Measurements from ENCODE around the gene LRRC41.
"Not testable (repeated sequence)": the region's sequence is repeated elsewhere in the genome, so short reads cannot be mapped to it uniquely, and the experiment has no call there.

LRRC41 gene

GRCh38 chr1:46303038-46303871, at the start of gene LRRC41, which contains the start of gene UQCRH:
TSS of gene LRRC41 (minus strand) at chr1:46303616. CDS start at chr1:46303322, 294 bp downstream.
TSS of gene UQCRH (plus strand) at chr1:46303698. CDS start at chr1:46303767, 69 bp downstream.
- DNase-seq (ENCODE audit: low spot score) = peak; percentile 98

- DNase-seq (ENCODE audit: low spot score) = no peak
Measured at GRCh38 chr1:46352363-46352762, 48.9 kb upstream of the LRRC41 start.

DNA sequence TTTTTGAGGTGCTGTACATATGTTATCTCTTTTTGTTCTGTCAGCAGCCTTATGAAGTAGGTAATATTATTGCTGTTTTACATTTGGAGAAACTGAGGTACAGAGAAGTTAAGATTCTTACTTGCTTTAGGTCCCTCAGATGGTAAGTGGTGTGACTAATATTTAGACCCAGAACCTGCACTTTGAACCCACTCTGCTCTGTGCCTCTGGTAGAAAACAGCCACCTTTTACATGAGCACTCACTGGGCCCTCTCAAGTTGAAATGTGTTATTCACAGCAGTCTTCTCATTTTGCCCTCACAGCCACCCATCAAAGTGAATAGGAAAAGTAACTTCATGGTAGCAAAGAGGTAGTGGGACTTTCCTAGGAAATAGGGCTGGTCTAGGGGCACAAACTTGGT, 41.9 kb upstream of the LRRC41 start:
- DNase-seq (ENCODE audit: low spot score) = no peak

DNA sequence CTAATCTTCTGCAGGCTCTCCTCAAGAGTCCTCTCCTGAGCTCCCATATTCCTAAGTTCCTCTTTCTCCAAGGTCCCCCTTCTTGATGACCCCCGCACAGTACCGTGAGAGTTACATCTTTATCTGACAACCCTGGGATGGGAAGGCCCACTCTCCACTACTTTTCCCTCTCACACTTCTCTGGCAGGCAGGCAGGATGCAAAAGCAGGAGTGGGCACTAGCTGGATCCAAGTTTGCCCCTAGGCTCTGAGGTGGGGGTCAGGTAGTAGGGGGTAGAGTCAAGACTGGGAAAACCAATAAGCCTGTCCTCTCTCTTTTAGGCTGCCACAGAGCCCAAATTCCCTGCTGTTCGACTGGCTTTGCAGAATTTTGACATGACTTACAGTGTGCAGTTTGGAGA, 41.1 kb upstream of the LRRC41 start:
- DNase-seq (ENCODE audit: low spot score) = no peak

DNA sequence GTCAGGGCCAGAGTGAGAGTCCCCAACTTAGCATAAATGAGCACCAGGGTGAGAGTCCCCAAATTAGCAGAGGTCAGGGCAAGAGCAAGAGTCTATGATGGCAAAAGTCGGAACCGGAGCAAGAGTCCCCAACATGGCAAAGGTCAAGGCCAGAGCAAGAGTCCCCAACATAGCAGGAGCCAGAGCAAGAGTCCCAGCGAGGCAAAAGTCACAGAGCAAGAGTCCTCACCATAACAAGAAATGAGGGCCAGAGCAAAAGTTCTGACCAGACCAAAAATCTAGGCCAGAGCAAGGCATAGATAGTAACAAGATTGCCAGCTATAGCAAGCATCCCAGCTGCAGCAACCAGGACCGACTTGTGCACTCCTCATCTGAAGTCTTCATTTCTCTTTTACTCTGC, 40.3 kb upstream of the LRRC41 start:
- no peak for DNase-seq (ENCODE audit: low spot score)

- DNase-seq (ENCODE audit: low spot score) = no peak
Measured at GRCh38 chr1:46343351-46343695, 39.9 kb upstream of the LRRC41 start.

- no peak for DNase-seq (ENCODE audit: low spot score)
Measured at GRCh38 chr1:46342677-46343350, 39.4 kb upstream of the LRRC41 start.

DNA sequence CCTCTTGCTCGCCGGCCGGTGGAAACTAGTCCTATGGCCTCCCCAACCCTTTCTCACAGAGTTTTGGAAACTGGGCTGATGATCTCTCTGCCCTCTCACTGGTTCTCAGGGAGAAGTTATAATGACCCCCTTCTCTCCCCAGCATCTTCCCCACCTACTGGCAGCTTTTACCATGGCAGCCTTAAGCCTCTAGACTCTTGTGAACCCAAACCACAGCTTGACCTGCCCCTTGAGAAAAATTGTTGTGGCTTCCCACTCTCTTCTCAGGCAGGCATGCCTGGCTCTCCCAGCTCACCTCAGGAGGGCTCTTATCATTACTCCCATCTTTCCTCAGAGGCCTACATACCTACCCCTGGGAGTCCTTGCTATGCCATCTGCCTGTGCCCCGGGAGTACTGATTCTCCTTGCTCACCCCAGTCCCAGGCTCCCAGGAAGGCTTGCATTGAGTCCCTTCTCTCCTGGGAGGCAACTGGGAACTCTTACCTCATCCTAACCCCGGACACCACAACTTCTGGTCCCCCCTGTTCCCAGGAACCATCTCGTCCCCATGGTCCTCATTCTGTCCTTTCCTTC, 38.8 kb upstream of the LRRC41 start:
- DNase-seq (ENCODE audit: low spot score) = no peak

DNA sequence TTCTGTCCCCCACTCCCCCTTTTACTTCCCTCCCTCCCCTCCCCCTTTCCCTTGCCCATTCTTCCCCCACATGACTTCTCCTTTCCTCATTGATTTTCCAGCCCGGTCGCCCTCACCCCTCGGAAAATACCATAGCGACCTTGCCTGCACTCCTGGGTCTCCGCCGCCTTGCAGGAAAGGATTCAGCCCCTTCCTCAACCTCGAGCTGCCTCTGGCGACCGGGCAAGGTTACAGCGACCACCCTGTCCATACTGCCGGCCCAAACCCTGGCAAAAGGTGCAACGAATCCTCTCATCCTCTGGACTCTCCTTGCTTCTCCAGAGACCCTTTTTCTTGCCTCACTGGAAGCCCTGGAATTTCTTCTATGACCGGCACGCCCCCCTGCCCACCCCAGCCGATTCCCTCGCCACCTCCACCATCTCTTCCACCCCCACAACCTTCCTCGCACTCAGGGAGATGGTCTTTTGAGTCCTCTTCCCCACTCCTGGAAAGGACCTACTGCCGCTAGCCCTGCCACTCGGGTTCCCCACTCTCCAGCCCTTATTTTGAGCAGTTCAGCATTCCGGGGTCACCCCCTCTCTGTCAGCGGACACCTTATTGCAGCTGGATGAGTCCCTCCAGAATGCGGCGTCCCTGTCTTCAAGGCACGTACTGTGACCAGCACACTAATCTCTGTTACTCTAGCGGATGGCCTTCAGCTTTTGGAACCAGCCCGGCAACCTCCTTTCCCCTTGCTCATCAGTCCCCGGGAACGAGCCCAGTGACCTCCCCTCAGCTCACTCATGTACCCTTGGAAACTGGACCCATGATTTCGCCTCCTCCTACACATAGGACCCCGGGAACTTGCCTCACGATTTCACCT, 38.0 kb upstream of the LRRC41 start:
- no peak for DNase-seq (ENCODE audit: low spot score)

- peak; percentile 95 for DNase-seq (ENCODE audit: low spot score)
Measured at GRCh38 chr1:46340404-46341221, 37.2 kb upstream of the LRRC41 start, which contains the start of gene NSUN4. TSS of gene NSUN4 (plus strand) at chr1:46340807. CDS start at chr1:46340827, 20 bp downstream.

DNA sequence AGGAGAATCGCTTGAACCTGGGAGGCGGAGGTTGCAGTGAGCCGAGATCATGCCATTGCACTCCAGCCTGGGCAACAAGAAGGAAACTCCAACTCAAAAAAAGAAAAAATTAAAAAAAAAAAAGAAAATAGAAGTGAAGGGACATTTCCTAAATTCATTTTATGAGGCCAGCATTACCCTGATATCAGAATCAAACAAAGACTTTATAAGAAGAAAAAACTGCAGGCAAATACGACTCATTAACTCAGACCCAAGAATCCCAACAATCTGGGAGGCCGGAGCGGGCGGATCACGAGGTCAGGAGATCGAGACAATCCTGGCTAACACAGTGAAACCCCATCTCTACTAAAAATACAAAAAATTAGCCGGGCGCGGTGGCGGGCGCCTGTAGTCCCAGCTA, 34.0 kb upstream of the LRRC41 start:
- DNase-seq (ENCODE audit: low spot score) = not testable (repeated sequence)

GRCh38 chr1:46335081-46335480, 31.7 kb upstream of the LRRC41 start:
- no peak for DNase-seq (ENCODE audit: low spot score)

DNA sequence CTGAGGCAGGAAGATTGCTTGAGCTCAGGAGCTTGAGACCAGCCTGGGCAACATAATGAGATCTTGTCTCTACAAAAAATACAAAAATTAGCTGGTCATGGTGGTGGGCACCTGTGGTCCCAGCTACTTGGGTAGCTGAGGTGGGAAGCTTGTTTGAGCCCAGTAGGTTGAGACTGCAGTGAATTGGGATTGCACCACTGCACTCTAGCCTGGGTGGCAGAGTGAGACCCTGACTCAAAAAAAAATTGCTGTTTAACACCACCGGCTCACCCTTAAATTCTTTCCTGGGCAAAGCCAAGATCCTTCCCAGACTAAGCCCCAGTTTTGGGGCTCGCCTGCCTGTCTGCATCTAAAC, 30.6 kb upstream of the LRRC41 start:
- no peak for DNase-seq (ENCODE audit: low spot score)

DNA sequence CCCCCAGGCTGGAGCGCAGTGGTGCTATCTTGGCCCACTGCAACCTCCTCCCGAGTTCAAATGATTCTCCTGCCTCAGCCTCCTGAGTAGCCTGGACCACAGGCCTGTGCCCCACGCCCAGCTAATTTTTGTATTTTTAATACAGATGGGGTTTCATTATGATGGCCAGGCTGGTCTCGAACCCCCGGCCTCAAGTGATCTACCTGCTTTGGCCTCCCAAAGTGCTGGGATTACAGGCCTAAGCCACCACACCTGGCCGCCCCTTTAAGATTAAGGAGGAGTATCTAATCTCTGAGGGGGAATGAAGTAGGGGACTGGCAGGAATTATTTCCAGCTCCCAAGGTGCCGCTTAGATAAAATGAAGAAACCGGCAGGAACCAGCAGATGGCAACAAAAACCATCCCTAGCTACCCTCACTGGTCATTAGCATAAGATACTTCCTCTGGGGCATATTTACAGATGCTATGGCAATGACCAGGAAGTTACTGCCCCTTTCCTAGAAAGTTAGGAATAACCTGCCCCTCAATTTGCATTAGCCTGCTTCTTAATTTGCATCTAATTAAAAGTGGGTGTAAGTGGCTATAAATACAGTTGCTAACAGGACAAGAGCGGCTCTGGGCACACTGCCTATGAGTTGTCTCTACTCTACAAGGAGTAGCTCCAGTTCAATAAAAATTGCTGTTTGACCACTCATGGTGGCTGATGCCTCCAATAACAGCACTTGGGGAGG, 30.0 kb upstream of the LRRC41 start:
- DNase-seq (ENCODE audit: low spot score) = peak; percentile 36

GRCh38 chr1:46331786-46332540, 28.5 kb upstream of the LRRC41 start:
- DNase-seq (ENCODE audit: low spot score) = not testable (repeated sequence)

- not testable (repeated sequence) for DNase-seq (ENCODE audit: low spot score)
Measured at GRCh38 chr1:46330381-46330780, 27.0 kb upstream of the LRRC41 start.

GRCh38 chr1:46329807-46330206, 26.4 kb upstream of the LRRC41 start:
- DNase-seq (ENCODE audit: low spot score) = not testable (repeated sequence)

GRCh38 chr1:46328182-46328581, 24.8 kb upstream of the LRRC41 start:
- not testable (repeated sequence) for DNase-seq (ENCODE audit: low spot score)

GRCh38 chr1:46325285-46326076, 22.1 kb upstream of the LRRC41 start:
- DNase-seq (ENCODE audit: low spot score) = not testable (repeated sequence)

All from pons (tissue), 1 donor.